ENCODE data around the gene TSHZ2.

TSHZ2 gene

DNA sequence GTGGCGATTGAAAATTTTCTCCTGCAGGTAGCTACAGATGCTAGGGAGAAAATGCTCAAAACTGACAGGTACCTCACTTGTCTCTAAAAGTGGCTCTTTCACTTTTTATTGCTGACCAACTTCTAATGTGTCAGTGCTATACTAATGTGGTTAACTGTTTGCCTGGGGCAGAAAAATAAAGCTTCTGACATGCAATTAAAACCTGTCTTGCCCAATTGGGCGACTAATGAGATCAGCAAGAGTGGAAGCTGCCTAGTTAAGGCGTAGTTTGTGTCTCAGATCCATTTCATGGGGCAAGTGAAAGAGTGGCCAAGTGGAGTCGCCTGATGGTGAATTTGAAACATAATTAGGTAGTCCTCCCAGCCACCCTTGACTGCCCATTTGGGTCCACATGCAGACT is 193.3 kb downstream of the TSHZ2 start:
- DNase-seq (ENCODE audit: low read depth): no peak

DNA sequence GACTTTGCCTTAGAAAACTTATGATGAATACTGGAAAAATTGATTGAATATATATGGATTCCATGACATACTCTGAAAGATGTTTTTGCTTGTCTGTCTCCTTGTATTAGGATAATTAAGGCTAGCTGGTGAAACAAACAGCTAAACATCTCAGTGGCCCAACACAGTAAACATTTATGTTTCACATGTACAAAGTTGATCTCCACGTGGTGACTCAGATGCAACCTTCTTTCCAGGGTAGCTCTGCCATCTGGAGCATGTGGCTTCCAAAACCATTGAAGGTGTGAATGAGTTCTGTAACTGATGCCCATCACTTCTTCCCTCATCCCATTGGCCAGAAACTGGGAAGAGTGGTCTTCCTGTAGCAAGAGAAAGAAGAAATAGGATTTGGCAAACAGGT is 196.3 kb downstream of the TSHZ2 start:
- no peak for DNase-seq (ENCODE audit: low read depth)

DNA sequence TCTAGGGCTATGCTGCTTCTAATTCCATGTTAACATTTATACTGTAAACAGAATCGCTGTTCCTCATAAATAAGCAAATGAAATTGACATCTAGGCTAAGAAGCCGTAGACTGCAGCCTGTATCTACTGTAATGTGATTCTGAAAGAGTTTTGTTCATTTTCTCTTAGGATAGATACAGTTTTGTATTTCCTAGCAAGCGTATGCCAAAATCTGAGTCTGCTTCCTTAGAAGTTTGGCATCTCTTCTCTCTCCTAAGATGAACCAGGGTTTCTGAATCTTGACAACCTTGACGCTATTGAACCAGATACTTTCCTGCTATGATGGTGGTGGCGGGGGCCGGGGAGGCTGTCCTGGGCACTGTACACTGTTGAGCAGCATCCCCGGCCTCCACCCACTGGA is 198.0 kb downstream of the TSHZ2 start:
- no peak for DNase-seq (ENCODE audit: low read depth)

DNA sequence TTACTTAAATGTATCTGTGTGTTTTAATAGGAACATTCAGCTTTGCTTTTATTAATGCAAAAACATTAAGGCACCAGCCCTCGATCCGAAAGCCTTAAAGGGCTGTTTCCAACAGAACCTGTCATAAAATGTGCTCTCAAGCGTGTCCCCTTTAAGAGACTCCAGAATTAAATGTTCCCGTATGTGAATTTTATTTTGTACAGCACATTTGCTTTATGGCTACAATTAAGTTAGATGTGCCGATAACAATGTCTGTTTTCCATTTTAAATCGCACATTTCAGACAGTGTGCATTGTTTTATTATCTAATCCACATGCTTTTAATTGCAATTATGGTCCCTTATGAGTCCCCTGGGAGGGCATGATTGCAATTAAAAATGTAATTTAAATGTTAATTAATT is 198.9 kb downstream of the TSHZ2 start:
- no peak for DNase-seq (ENCODE audit: low read depth)

DNA sequence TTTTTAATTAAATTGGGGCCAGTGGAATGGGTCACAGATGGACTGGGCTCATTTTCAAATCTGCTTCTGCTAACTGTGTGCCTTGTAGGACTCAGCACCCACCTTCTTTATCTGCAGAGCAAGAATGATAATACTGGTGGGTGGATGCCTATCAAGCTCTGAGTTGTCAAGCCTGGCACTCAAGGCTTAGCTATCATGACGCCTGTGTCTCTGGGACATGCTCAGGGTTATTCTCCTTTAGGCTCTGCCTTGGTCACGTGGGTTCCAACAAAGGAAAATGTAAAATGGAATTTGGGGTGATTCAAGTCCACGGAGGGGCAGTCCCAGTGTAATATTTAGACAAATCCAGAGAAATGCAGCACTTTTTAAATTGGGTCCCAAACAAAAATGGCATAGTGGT is 202.3 kb downstream of the TSHZ2 start:
- DNase-seq (ENCODE audit: low read depth): no peak

DNA sequence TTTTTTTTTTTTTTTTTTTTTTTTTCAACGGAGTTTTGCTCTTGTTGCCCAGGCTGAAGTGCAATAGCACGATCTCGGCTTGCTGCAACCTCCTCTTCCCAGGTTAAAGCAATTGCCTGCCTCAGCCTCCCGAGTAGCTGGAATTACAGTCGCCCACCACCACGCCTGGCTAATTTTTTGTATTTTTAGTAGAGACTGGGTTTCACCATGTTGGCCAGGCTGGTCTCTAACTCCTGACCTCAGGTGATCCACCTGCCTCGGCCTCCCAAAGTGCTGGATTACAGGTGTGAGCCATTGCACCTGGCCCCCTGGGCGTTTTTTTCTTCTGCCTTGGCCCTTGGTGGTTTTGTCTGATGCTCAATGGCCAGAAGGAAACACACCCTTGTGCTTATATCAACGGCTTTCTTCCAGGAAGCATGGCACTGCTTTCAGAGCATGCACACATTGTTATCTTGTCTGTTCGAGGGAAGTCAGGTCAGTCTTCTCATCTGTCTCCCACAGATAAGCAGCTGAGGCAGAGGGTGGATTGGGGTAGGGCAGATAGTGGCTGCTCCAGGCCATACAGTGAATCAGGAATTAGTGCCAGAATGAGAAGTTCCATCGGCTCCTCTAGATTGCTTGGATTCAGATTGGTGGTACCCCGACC is 203.1 kb downstream of the TSHZ2 start:
- DNase-seq (ENCODE audit: low read depth): no peak

DNA sequence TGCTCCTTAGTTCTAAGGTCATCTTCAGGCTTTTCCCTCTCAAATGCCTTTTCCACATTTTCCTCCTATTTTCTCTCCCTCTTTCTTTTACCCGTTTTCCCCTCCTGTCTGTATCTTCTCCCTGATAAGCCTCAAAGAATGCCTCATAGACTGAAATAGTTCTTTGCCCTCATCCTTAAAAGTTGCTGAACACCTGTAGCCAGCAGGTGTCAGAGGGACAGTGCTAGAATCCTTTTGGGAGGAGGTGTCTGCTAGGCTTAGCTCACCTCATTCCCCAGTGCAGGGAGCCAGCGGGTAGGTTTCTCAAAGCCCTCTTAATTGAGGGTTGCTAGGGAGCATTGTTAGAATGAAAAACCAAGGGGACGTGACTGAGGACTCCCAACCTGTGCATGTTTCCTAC is 204.0 kb downstream of the TSHZ2 start:
- DNase-seq (ENCODE audit: low read depth): no peak

DNA sequence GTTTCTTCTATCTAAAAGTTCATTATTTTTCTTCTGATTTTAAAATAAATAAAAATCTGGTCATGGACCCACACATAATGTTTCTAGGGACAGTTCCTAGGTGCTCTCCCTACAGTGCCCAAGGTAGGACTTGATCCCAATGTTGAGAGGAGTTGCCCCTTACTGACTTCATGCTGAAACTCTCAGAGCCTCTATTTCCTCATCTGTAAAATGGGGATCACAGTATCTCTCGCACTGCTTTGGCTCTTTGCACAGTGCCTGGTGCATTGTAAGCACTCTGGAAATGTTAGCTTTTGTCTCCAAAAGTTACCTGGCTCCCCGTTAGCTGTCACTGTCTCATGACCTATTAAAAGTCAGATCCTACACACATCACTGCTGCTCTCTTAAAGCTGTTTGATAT is 205.5 kb downstream of the TSHZ2 start:
- no peak for DNase-seq (ENCODE audit: low read depth)

DNA sequence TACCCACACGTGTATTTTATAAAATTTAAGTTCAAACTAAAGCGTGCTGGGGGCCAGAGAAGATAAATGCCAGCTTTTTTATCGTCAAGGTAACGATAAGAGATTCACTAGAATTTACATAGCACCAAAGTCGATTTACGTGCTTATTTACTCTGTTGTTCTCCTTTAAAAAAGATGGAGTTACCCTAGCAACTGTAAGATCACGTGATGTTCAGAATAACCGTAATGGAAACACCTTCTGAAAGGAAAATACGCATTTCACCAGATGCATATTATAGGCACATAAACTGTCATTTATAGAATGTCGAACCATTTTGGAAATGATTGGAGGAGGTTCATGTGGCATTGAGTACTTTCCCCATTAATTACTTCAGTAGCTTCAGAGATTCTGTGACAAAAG is 207.6 kb downstream of the TSHZ2 start:
- no peak for DNase-seq (ENCODE audit: low read depth)

DNA sequence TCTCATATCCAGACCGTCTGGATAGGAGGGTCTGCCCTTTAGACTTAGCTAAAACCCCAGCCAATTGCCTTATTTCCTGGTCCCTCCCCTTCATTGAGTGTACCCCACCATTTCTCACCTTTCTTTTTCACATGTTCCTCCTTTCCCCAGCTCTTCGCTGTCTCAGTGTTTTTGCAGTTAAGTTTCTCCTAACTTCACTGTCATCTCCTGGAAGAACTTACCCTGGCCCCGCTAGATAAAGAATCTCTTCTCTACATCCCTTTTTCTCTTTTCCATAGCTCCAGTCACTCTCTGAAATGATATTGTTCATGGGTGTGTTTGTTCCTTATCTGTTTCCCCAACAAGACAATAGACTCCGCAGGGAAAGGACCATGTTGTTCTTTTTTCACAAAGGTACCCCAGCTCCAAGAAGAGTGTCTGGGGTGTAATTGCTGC is 208.8 kb downstream of the TSHZ2 start:
- no peak for DNase-seq (ENCODE audit: low read depth)

DNA sequence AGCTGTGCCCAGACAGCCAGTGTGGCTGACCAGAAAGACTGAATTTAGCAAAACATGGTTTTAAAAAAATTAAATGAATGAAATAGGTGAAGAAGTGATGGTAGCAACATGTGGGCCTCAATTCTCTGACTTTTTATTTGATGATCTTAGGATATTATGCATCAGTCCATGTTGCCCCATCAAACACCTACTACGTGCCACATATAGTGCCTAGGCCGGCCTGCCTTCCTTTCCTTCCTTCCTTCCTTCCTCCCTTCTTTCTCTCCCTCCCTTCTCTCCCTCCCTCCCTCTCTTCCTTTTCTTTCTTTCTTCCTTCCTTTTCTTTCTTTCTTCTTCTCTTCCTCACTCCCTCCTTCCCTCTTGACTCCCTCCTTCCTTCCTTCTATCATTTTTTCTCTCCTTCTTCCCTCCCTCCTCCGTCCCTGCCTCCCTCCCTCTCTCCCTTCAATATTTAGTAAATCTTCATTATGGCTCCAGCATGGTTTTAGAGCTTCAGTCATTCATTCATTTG is 209.8 kb downstream of the TSHZ2 start:
- DNase-seq (ENCODE audit: low read depth): no peak

DNA sequence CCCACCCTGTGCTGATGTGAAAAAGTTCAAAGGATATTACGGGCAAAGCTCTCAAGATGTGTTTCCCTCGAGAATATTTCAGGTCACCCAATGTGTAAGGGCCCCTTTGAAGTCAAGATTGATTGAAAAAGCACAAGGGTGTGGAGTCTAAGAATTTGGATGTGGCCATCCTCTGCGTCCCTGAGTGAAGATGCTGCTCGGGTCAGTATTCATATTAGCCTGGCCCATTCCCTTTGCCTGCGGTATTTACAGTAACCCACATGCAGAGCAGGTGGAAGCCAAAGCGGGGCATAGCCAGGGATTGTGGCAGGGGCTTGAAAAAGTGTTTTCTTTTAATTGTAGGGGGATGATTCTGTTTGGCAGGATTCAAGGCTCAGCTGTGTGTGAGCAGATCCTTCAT is 211.0 kb downstream of the TSHZ2 start:
- no peak for DNase-seq (ENCODE audit: low read depth)

DNA sequence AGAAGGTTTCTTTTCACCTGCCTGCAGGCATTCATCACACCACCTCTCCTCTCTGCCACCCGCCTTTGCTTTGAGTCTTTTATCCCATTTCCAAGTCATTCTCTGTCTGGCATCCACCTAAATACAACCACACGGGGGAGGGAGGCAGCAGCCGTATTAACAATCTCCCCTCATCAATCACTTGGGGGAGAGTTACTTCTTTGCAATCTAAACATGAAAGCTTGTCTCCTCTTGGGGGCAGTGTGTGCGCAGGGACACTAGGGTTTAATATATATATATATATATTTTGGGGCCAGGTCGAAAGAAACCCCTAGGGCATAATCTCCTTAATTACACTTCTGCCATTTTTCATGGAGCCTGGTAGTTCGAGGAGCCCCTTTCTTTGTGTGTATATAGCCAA is 214.5 kb downstream of the TSHZ2 start:
- DNase-seq (ENCODE audit: low read depth): no peak

DNA sequence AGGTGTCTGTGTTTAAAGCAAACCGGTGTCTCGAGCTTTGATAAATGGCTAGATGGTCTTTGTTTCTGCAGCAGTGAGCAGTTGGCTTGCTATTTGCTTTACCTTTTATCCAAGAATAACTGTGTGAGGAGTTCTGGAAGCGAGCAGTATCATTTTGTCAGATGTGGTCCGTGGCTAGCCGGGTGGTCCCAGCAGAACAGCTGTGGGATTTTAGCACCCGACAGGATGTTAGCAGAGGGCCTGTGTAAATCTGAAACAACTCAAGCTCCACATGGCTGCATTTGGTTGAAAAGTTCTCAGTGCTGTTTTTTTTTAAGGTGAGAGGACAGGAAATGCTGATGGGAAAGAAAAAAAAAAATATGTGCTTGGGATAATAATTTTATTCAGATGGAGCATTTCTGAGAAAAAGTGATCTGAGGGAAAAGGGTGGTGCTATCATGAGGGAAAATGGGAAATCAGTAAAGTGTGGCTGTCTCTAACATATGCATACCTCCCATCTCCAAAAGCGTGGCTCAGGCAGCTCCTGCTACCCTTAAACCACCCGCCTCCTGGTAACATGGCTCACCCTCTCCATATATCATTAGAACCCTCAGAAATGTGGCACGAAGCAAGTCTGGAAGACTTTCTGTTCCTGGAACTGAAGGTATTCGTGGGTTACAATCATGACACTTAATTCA is 215.4 kb downstream of the TSHZ2 start:
- DNase-seq (ENCODE audit: low read depth): no peak

DNA sequence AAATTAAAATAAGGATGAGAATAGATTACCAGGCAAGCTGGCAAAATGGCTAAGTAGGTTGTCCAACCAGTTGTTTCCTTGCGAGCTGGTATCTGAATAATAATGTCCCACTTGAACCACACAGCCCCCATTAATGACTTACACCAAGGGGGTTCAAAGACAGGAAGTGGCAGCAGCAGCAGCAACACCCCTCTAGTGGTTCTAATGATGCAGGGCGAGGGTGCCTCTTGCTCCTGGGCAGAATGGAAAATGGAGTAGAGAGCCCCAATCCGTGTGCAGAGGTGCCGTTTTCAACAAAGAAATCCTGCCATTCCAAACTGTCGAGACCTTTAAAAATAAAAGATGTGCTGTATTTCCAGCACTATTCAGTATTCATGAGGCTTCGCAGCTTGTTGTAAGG is 218.1 kb downstream of the TSHZ2 start:
- DNase-seq (ENCODE audit: low read depth): no peak

DNA sequence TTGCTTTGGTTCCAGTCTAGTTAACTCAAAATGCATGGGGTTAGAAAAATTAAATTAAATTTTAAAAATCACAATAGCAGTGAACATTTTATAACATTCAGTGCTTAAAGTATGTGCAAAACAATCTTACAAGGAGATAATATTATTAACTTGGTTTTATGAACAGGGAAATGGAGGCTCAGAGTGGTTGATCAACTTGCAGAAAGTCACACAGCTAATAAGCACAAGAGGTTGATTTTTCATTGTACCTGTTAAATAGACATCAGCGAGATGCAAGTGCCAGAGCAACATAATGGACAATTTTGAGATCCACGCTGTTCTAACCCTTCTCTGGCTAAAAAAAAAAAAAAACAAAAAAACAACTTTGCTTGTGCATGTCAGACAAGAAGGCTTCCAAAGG is 219.8 kb downstream of the TSHZ2 start:
- no peak for DNase-seq (ENCODE audit: low read depth)

DNA sequence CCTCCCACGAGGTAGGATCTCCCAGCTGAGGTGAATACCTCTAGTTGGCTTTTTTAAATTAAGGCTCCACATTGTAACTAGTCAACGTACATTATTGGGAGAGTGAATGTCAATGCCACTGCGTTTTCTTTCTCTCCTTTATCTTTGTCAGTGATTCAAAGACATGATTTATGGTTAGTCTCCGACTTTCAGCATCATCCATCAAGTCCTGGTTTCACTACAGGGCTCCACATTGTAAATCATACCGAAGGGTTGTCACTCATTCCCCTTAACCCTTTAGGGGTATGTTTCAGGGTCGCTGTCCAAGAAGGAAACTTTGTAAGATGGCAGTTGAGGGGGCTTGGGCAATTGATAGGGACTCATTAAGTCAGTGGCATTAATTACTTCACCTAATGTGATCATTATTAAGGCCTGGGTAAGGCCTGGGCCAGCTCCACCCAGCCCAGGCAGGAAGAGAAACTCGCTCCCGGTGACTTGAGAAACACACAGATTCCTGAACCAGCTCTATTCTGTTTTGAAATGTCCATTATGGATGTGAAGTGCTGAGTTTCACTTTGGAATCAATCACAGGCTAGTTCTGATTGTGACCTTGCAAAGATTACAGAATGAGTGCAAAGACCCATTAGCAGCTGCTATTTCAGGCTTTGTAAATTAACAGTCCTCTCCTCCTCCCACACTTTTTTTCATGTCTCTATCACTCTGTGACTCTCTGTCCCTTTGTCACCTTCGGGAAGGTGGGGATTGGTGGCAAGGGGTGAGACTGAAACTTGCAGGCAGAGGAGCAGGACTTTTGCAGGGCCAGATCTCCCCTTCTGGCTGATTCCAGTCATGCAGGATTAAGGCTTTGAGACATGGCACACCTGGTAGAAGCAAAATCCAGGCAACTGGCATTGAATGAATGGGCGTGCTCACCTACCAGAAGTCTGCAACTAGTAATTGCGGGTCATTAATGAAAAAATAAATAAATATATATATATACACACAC is 222.4 kb downstream of the TSHZ2 start:
- no peak for DNase-seq (ENCODE audit: low read depth)

DNA sequence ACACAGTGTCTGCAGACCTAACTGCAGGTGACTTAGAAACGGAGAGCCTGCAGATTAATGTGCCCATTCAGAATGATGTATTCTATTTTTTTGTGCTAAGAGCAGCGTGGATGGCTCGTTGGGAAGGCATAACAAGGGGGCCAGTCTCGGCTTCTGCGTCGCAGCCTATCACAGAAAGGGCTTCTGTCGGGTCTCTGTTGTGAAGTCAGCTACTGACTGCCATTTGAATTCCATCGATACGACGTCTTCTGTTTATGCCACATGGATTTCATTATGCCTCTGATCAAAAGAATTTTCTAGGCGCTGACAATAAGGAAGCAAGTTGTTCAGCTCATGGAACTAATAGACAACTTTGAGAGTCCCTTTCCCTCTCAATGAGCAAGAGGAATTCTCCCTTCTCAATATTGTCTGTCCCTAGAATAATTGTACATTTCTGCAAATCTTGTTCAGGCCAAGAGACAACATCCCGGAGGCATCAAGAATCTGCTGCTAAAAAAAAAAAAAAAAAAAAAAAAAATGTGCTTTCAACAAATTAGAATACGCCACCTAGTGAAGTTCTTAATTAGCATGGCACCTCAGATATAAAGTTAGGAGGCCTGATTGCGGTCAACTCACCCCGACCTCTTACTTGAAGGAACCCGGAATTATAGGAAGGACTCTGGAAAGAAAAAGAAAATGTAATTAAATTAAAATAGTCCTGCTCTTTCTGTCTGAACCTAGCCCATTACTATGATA is 223.9 kb downstream of the TSHZ2 start:
- no peak for DNase-seq (ENCODE audit: low read depth)

DNA sequence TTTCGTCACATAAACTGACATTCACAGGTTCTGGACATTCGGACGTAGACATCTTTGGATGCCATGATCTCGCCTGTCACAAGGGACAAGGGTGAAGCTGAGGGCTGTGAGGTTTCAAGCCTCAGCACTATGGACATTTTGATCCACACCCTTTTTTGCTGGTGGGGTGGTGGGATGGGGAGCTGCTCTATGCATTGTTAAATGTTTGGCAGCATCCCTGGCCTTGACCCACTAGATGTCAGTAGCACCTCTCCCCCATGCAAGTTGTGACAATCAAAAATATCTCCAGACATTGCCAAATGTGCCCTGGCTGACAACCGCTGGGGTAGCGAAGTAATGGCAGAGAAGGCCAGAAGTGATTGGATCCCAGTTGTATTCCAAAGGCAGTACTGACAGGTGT is 229.4 kb downstream of the TSHZ2 start:
- no peak for DNase-seq (ENCODE audit: low read depth)

DNA sequence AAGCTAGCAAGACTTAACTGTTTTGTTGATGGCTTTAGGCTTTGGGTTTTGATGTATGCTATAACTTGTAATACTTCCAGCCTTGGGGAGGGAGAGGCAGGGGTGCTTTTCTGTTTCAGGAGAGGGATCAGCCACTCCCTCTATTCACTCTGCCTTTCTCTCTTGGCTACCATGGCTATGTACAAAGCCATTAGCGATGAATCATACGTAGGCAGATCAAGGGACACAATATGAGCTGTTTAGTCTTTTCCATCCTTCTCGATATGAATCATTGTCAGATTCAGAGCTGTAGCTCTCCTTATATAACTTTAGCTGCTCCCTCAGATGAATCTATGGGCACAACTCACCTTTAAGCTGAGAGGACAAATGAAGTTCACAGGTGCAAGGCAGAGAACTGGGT is 230.6 kb downstream of the TSHZ2 start:
- DNase-seq (ENCODE audit: low read depth): no peak

DNA sequence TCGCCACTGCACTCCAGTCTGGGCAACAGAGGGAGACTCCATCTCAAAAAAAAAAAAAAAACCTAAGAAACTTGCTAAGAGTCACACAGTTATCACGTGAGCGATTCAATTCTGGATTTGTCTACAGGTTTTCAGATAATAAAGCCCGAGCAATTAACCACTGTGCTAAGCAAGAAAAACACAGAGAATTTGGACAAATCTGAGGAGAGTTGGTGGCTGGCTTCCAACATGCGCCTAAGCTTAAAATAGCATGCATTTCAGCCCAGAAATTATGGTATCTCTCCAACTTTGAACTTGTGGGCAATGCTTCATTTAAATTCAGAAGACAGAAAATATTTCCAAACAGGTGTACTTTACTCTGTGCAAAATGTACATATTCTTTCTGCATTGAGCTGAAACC is 232.9 kb downstream of the TSHZ2 start:
- DNase-seq (ENCODE audit: low read depth): no peak

Data from activated T-cell treated with anti-CD3 and anti-CD28 coated beads for 1 hour (primary cell).